Neural progenitor cell (in vitro differentiated cells): ENCODE results near the gene LSP1. TPM values are rescaled to one million over a fixed set of nuclear protein-coding genes. Genes with fewer than 3 reads are reported as not detected.

ENCODE experiments used
- DNase-seq: peaks from one replicate; pipeline ENCODE4 v3.0.0-alpha.2; 2016; ENCODE audit warnings: low spot score
- H2AFZ ChIP-seq: fragments of 200-600 bp; sonication (generic); replicated peaks from 2 replicates; pipeline ENCODE4 v1.6.1; 2016; ENCODE audit warnings: antibody characterized with exemption
- H3F3A ChIP-seq: fragments of 200-600 bp; sonication (generic); 2 replicates; pipeline ENCODE4 v1.6.1; 2016; ENCODE audit warnings: antibody characterized with exemption, low read depth
- H3K27ac ChIP-seq: fragments of 200-600 bp; sonication (generic); 2 replicates; pipeline ENCODE4 v1.5.1; 2016; ENCODE audit warnings: mild to moderate bottlenecking
- H3K27me3 ChIP-seq: fragments of 200-600 bp; sonication (generic); 2 replicates; pipeline ENCODE4 v1.6.1; 2016; ENCODE audit warnings: mild to moderate bottlenecking, moderate library complexity
- H3K36me3 ChIP-seq: fragments of 200-600 bp; sonication (generic); 2 replicates; pipeline ENCODE4 v1.5.1; 2016
- H3K4me1 ChIP-seq: fragments of 200-600 bp; sonication (generic); 2 replicates; pipeline ENCODE4 v1.6.1; 2016; ENCODE audit warnings: mixed run types
- H3K4me2 ChIP-seq: fragments of 200-600 bp; sonication (generic); 2 replicates; pipeline ENCODE4 v1.6.1; 2016
- H3K4me3 ChIP-seq: fragments of 200-600 bp; sonication (generic); 2 replicates; pipeline ENCODE4 v1.5.1; 2016
- H3K79me2 ChIP-seq: fragments of 200-600 bp; sonication (generic); 2 replicates; pipeline ENCODE4 v1.6.1; 2016; ENCODE audit warnings: low read depth
- H3K9ac ChIP-seq: fragments of 200-600 bp; sonication (generic); 2 replicates; pipeline ENCODE4 v1.6.1; 2016
- H3K9me3 ChIP-seq: fragments of 200-600 bp; sonication (generic); 2 replicates; pipeline ENCODE4 v1.5.1; 2016; ENCODE audit warnings: low read depth
- H4K20me1 ChIP-seq: fragments of 200-600 bp; sonication (generic); 2 replicates; pipeline ENCODE4 v1.6.1; 2016; ENCODE audit warnings: low read depth
- H3K27ac Mint-ChIP-seq: 3 replicates; pipeline ENCODE4 v1.8.0; 2021; ENCODE audit warnings: mixed read lengths
- H3K27me3 Mint-ChIP-seq: 2 replicates; pipeline ENCODE4 v1.8.0; 2022; ENCODE audit warnings: low read depth, mild to moderate bottlenecking, inconsistent platforms, moderate library complexity, mixed read lengths; ENCODE audit not compliant: insufficient read depth
- H3K36me3 Mint-ChIP-seq: 3 replicates; pipeline ENCODE4 v1.8.0; 2021; ENCODE audit warnings: mixed read lengths
- H3K4me1 Mint-ChIP-seq: 3 replicates; pipeline ENCODE4 v1.8.0; 2021; ENCODE audit warnings: mixed read lengths
- H3K4me3 Mint-ChIP-seq: 3 replicates; pipeline ENCODE4 v1.8.0; 2021; ENCODE audit warnings: mild to moderate bottlenecking, moderate library complexity, mixed read lengths
- H3K9me3 Mint-ChIP-seq: 3 replicates; pipeline ENCODE4 v1.8.0; 2020; ENCODE audit warnings: mixed read lengths
- EZH2 ChIP-seq: fragments of 200-600 bp; sonication (generic); IDR thresholded peaks from 2 replicates; pipeline ENCODE4 v1.6.1; 2017; ENCODE audit warnings: antibody characterized with exemption, mild to moderate bottlenecking, moderate library complexity
- EZH2phosphoT487 ChIP-seq: fragments of 200-600 bp; sonication (generic); IDR thresholded peaks from 2 replicates; pipeline ENCODE4 v1.6.1; 2017; ENCODE audit warnings: antibody characterized with exemption
- total RNA-seq: library from RNA; depleted of rRNA; stranded (reverse); fragments of >200 nt; gene quantifications from 2 replicates; pipeline ENCODE4 v1.2.3, GENCODE V29; 2015; ENCODE audit warnings: low replicate concordance
- TF ChIP-seq, protein P1 (sequence below): fragments of 200-600 bp; sonication (generic); IDR thresholded peaks from 2 replicates; pipeline ENCODE4 v1.5.1; 2017; ENCODE audit warnings: antibody characterized with exemption, mild to moderate bottlenecking

Gene LSP1
- total RNA-seq, 1 donor from 2014 or later: not detected

DNA sequence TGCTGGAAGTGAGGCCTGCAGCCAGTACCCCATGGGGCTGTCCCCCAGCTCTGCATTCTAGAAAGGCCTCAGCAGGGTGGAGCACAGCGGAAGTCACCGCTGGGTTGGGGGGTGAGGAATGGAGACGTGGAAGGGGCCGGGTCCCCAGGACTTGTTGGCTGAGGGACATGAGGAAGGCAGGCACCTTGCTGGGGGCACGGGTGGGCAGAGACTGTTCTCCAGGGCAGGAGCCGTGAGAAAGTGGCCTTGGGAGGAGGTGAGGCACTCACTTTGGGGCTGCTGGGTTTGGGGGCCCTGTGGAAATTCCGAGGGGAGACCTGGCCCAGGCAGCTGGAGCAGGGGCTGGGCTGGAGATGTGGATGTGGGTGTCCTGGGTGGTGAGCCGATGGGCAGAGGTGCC, 9.1 kb upstream of the LSP1 start:
- Mint-ChIP-seq H3K4me1 (peaks cover 18% of the 10 kb centered on the region), H3K27ac (no peak overlapping the region), H3K27me3 (peaks cover 4% of the 10 kb centered on the region), H3K36me3 (no peaks in the 10 kb centered on the region), H3K4me3 (no peak overlapping the region), H3K9me3 (no peaks in the 10 kb centered on the region)
- Histone ChIP-seq H3K4me1 (no peaks in the 10 kb centered on the region), H3K9me3 (no peaks in the 10 kb centered on the region), H3K9ac (no peak overlapping the region), H3K4me2 (no peak overlapping the region), H3K4me3 (no peak overlapping the region), H3K79me2 (no peaks in the 10 kb centered on the region), H3K27me3 (no peaks in the 10 kb centered on the region), H3K36me3 (no peaks in the 10 kb centered on the region), H3F3A (no peaks in the 10 kb centered on the region), H2AFZ (no peak overlapping the region), H3K27ac (no peak overlapping the region), H4K20me1 (no peaks in the 10 kb centered on the region)
- no peak for DNase-seq
- TF ChIP-seq, protein P1, sequence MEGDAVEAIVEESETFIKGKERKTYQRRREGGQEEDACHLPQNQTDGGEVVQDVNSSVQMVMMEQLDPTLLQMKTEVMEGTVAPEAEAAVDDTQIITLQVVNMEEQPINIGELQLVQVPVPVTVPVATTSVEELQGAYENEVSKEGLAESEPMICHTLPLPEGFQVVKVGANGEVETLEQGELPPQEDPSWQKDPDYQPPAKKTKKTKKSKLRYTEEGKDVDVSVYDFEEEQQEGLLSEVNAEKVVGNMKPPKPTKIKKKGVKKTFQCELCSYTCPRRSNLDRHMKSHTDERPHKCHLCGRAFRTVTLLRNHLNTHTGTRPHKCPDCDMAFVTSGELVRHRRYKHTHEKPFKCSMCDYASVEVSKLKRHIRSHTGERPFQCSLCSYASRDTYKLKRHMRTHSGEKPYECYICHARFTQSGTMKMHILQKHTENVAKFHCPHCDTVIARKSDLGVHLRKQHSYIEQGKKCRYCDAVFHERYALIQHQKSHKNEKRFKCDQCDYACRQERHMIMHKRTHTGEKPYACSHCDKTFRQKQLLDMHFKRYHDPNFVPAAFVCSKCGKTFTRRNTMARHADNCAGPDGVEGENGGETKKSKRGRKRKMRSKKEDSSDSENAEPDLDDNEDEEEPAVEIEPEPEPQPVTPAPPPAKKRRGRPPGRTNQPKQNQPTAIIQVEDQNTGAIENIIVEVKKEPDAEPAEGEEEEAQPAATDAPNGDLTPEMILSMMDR: no peak
- TF ChIP-seq EZH2phosphoT487: no peak
- no peak for TF ChIP-seq EZH2

DNA sequence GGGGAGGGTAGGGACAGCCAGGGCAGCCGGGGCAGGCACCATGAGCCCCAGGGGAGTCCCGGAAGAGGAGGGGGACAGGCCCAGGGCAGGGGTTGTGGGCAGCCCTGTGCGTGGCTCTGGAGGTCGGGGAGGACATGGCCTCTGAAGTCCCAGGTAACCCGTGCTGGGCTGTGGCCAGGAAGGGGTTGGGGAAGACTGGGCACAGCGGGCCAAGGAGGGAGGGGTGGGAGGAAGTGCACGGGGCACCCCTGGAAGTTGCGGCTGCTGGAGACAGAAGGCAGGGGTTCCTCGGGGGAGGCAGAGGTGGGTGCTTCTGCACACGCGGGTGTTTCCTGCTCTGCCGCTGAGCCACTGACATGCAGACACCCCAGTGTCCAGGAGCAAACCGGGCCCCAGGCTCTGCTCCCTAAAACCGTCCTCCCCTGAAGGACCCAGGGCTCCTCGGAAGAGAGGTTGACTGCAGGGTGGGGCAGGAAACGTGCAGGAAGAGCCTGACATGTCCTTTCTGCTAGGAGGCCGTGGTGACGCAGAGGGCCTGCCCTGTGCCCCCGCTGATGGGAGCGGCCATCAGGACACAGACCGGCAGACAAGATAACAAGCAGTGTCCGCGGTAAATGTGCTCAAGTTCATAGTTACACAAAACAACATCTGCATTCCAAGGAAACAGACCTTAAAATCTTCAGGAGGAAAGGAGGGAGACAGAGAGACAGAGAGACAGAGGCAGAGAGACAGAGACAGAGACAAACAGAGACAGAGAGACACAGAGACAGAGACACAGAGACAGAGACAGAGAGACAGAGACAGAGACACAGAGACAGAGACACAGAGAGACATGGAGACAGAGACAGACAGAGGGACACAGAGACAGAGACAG, 8.4 kb upstream of the LSP1 start:
- H2AFZ ChIP-seq: no peak overlapping the region

DNA sequence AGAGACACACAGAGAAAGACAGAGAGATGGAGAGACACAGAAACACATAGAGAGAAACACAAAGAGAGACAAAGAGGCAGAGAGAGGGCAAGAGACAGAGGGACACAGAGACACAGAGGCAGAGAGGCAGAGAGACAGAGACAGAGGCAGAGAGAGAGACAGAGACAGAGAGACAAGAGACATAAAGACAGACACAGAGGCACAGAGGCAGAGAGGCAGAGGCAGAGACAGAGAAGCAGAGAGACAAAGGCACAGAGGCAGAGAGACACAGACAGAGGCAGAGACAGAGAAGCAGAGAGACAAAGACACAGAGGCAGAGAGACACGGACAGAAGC, 7.8 kb upstream of the LSP1 start:
- H3K79me2 ChIP-seq: no peaks in the 10 kb centered on the region
- H3K9me3 ChIP-seq: no peaks in the 10 kb centered on the region
- H3F3A ChIP-seq: no peaks in the 10 kb centered on the region
- Mint-ChIP-seq H3K9me3 (no peaks in the 10 kb centered on the region), H3K4me3 (no peak overlapping the region), H3K36me3 (no peaks in the 10 kb centered on the region), H3K4me1 (peaks cover 18% of the 10 kb centered on the region), H3K27me3 (peaks cover 9% of the 10 kb centered on the region), H3K27ac (peak overlapping the region; percentile 13)
- DNase-seq: no peak
- no peak for TF ChIP-seq EZH2
- TF ChIP-seq, protein P1: no peak
- H3K4me3 ChIP-seq: no peak overlapping the region
- H3K4me2 ChIP-seq: no peak overlapping the region
- no peaks in the 10 kb centered on the region for H3K4me1 ChIP-seq
- H3K36me3 ChIP-seq: no peaks in the 10 kb centered on the region
- no peaks in the 10 kb centered on the region for H3K27me3 ChIP-seq
- H2AFZ ChIP-seq: no peak overlapping the region
- H3K27ac ChIP-seq: no peak overlapping the region
- no peaks in the 10 kb centered on the region for H4K20me1 ChIP-seq
- H3K9ac ChIP-seq: no peak overlapping the region

More for the DNA sequence above, 8.4 kb upstream of the LSP1 start:
- Mint-ChIP-seq H3K27me3 (peaks cover 8% of the 10 kb centered on the region), H3K4me3 (no peak overlapping the region), H3K9me3 (no peaks in the 10 kb centered on the region), H3K36me3 (no peaks in the 10 kb centered on the region), H3K27ac (peak overlapping the region; percentile 13), H3K4me1 (peaks cover 18% of the 10 kb centered on the region)
- Histone ChIP-seq H3K27me3 (no peaks in the 10 kb centered on the region), H3K79me2 (no peaks in the 10 kb centered on the region), H3K9me3 (no peaks in the 10 kb centered on the region), H3K4me1 (no peaks in the 10 kb centered on the region), H3K4me3 (no peak overlapping the region), H3F3A (no peaks in the 10 kb centered on the region), H3K4me2 (no peak overlapping the region), H4K20me1 (no peaks in the 10 kb centered on the region), H3K9ac (no peak overlapping the region), H3K36me3 (no peaks in the 10 kb centered on the region), H3K27ac (no peak overlapping the region)
- TF ChIP-seq EZH2 (no peak), EZH2phosphoT487 (no peak)
- no peak for DNase-seq
